ENCODE results near the gene CA7.
"Not testable (repeated sequence)": the region's sequence is repeated elsewhere in the genome, so short reads cannot be mapped to it uniquely, and the experiment has no call there.

Gene CA7

DNA sequence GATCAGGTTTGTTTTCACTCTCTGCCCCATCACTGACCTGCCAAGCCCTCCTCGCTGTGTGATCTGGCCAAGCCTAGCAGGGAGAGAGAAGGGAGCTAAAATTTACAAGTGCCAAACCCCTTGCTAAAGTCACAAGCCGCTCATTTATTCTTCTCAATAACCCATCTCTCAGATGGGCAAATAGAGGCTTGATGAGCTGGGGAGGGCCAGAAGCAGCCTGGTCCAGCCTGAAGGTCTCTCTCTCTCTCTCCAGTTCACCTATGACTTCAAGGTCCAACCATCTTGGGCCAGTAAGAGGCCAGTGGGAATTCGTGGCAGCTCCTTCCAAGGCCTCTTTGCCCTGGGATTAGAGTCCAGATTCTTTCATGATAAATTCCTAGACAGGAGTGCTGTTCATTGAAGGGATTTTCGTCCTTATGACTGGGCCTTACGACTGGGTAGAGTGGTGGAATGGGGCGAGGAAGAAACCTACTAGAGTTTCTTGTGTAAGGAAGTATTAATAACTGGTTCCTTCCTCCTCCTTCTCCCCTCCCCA, 3.4 kb downstream of the CA7 start:
- DNase-seq, result no peak

GRCh38 chr16:66848172-66848571, 4.0 kb downstream of the CA7 start:
- DNase-seq, result no peak

- no peak for DNase-seq
Observed at GRCh38 chr16:66849021-66849420, 4.8 kb downstream of the CA7 start.

DNA sequence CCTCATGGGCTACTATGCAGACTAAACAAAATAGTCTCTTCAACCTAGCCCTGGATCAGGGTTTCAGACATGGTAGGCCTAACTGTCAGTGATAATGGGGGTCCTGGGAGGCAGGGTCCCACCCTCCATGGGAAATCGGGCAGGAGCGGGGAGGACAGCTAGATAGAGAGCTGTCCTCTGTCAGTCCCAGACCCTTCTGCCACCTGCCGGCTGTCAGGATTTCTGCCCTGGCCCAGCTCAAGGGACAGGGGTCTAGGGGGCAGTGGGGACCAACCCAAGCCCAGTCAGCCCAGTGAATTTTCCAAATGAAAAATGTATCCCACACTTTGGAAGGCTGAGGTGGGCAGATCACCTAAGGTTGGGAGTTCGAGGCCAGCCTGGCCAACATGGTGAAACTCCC, 5.3 kb downstream of the CA7 start:
- DNase-seq, result no peak

GRCh38 chr16:66850115-66850815, 6.1 kb downstream of the CA7 start:
- DNase-seq, result no peak

DNA sequence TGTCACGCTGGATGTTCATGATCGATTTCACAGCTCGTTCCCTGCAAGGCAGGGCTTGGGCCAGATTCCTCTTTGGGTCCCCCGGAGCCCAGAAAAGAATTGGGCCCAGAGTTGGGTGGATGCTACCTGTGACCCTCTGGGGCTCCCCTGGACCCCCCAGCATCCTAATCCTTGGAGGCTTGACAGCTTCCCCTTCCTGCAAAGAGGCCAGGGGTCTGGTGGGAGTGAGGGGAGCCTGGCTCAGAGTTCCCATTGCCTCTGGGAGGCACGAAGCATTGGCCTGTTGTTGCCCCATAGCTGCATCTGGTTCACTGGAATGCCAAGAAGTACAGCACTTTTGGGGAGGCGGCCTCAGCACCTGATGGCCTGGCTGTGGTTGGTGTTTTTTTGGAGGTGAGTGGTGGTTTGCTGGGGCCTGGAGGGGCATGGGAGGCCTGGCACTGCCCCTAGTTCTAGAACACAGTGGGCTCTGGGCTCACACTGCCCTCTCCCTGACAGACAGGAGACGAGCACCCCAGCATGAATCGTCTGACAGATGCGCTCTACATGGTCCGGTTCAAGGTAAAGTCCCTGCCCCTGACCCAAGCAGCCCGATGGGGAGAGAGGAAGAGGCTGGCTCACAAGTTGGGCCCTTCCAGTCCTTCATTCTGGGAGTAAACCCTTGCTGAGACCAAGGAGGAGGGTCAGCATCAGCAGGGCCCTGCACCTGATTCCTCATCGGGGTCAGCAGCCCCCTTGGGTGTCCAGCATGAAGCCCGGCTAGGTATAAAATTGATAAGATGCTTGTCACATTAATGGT, 7.2 kb downstream of the CA7 start:
- no peak for DNase-seq

- DNase-seq, result no peak
Observed at GRCh38 chr16:66853261-66854139, 9.3 kb downstream of the CA7 start.

DNA sequence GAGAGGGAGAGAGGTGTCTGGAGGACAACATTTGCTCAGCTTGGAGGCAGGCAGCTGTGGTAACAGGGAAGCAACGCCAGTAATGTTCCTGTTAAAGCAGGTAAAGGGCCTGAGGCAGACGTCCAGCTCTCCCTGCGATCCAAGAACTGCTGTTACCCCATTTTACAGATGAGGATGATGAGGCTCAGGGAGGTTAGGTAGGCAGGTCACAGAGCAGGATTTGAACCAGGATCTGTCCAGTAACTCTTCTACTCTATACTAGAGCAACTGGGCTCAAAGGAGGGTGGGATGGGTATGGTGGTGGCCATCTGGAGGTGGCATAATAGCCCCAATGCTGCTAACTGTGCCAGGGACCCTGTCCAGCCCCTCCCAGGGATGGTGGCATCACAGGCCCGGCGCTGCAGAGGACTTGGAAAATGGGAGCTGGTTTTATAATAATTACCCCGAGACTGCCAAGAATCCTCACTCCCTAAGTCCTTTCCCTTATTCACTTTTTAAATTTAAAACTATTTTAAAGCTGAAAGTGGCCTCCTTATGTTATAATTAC, 12.0 kb downstream of the CA7 start:
- DNase-seq, result no peak

- no peak for DNase-seq
Observed at GRCh38 chr16:66856801-66857200, 12.6 kb downstream of the CA7 start.

DNA sequence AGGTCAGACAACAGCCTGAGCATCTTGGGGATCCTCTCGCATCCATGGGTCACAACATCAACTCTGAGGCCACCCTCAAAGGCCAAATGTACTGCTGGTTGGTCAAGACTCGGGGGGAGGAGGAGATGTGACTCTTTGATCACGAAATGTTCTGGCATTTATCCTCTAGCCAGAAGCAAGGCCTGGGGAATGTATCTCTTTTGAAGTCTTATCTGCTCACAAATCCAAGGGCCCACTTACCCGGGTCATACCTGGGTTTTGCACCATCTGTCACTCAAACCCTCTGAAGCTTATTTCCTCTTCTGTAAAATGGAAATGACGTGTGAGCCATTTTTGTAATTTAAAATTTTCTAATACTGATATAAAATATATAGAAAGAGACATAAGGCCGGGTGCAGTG, 13.2 kb downstream of the CA7 start:
- no peak for DNase-seq

- no peak for DNase-seq
Observed at GRCh38 chr16:66858740-66859396, 14.7 kb downstream of the CA7 start.

DNA sequence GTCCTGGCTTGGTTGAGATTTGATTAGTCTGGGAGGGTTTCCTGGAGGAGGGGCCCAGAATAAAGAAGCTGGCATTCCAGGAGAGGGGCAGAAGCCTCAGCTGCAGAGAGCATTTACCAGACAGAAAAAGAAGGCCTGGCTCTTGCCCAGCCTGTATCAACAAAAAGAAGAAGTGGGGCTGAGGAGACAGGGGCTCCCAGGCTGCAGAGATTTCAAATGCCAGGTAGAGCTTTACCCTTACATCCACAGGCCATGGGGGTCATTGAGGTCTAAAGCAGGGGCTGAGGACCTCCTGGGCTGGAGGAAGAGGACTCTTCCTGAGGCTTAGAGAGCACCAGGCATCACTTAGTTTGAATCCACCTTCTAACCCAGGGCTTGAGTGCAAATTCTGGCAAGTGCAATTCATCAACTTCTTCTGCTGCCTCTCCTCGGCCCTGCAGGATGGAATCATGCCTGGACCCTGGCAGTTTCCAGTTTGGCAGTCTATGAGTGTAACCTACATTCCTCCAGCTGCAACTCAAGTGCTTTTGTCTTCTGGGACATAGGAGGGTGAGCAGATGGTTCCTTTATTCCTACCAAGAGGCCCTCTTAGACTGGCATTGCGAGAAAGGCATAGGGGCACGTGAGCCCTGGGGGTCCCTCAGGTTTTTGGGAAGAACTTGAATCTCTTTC, 15.3 kb downstream of the CA7 start:
- no peak for DNase-seq

GRCh38 chr16:66862023-66862520, 17.9 kb downstream of the CA7 start:
- DNase-seq, result no peak

GRCh38 chr16:66863707-66864106, 19.5 kb downstream of the CA7 start:
- DNase-seq, result no peak

- no peak for DNase-seq
Observed at GRCh38 chr16:66869424-66869823, 25.2 kb downstream of the CA7 start.

DNA sequence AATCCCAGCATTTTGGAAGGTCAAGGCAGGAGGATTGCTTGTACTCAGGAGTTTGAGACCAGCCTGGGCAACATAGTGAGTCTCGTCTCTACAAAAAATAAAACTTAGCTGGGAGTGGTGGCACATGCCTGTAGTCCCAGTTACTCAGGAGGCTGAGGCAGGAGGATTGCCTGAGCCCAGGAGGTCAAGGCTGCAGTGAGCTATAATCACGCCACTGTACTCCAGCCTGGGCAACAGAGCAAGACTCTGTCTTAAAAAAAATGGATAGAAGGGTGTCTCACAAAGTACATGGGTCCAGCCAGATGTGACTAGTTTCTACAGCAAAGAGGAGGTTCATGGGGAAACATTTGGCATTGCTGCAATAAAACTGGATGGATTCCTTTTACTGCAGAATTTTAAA, 27.1 kb downstream of the CA7 start:
- DNase-seq, result not testable (repeated sequence)

GRCh38 chr16:66871840-66872239, 27.6 kb downstream of the CA7 start:
- no peak for DNase-seq

DNA sequence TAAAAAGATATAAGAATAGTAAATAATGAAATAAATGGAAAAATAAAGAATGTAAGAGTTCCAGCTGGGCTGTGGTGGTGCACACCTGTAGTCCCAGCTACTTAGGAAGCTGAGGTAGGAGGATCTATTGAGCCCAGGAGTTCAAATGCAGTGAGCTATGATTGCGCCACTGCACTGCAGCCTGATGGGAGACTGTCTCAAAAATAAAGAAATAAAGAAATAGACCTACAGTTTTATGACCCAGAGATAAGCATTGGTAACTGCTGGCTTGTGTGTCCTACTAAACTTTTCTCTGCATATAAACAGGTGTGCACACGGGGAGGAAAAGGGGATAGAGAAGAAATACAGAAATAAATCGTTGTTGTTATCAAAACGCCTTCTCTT, 28.3 kb downstream of the CA7 start:
- no peak for DNase-seq

GRCh38 chr16:66872943-66873684, 28.9 kb downstream of the CA7 start:
- peak; percentile 90 for DNase-seq

GRCh38 chr16:66873685-66874055, 29.5 kb downstream of the CA7 start:
- no peak for DNase-seq

Measured in activated CD8-positive, alpha-beta memory T cell treated with anti-CD3 and anti-CD28 coated beads, Interleukin-2, amount 50 U/mL, for 4 hours (primary cell).